CD4-positive, alpha-beta memory T cell (primary cell): ENCODE results near the gene PRTFDC1. TPM values are rescaled to one million over a fixed set of nuclear protein-coding genes. Genes with fewer than 3 reads are reported as not detected.

Source experiments
- CTCF ChIA-PET: fragments of 350-600 bp; sonication (Branson Sonifier 250); formaldehyde crosslinking; loops from one replicate; lab custom pipeline; 2021; ENCODE audit warnings: inconsistent platforms; ENCODE audit not compliant: partially characterized antibody; lab: Charles Lee
- POLR2A ChIA-PET: fragments of 350-600 bp; sonication (Branson Sonifier 250); formaldehyde crosslinking; loops from one replicate; lab custom pipeline; 2021; ENCODE audit not compliant: partially characterized antibody; lab: Charles Lee
- DNase-seq, 5 donors: peaks; one replicate each; pipeline versions ENCODE4 v3.0.0 to v3.0.0-alpha.2; 2020 to 2022; ENCODE audit warnings: mixed read lengths in 1 of 5
- H3K27ac ChIP-seq: one replicate; pipeline ENCODE4 v1.7.0; 2013; ENCODE audit warnings: low read depth, low read length
- H3K27me3 ChIP-seq: 2 replicates; pipeline ENCODE4 v1.7.0; 2013; ENCODE audit warnings: mild to moderate bottlenecking, low read length, moderate library complexity; ENCODE audit not compliant: insufficient read depth
- H3K36me3 ChIP-seq: 2 replicates; pipeline ENCODE4 v1.7.0; 2013; ENCODE audit warnings: mild to moderate bottlenecking, low read length, moderate library complexity; ENCODE audit not compliant: insufficient read depth
- H3K4me1 ChIP-seq: 2 replicates; pipeline ENCODE4 v1.7.0; 2013; ENCODE audit warnings: mild to moderate bottlenecking, low read length, moderate library complexity; ENCODE audit not compliant: insufficient read depth
- H3K4me3 ChIP-seq, 2 donors: one replicate each; pipeline ENCODE4 v1.7.0; 2013; ENCODE audit warnings: low read length in 2 of 2, mild to moderate bottlenecking in 1 of 2
- H3K9me3 ChIP-seq, 2 donors: one replicate each; pipeline ENCODE4 v1.7.0; 2013; ENCODE audit warnings: low read length in 2 of 2, control low read depth in 1 of 2; ENCODE audit not compliant: control insufficient read depth in 1 of 2
- H3K27ac Mint-ChIP-seq, 7 donors: one replicate each; pipeline ENCODE4 v1.8.0; 2020 to 2021; ENCODE audit warnings: mixed read lengths in 7 of 7, mild to moderate bottlenecking in 6 of 7, inconsistent platforms in 3 of 7, moderate library complexity in 3 of 7
- H3K27me3 Mint-ChIP-seq, 2 donors: one replicate each; pipeline ENCODE4 v1.8.0; 2020 to 2021; ENCODE audit warnings: mixed read lengths in 2 of 2
- H3K36me3 Mint-ChIP-seq, 2 donors: one replicate each; pipeline ENCODE4 v1.8.0; 2020 to 2021; ENCODE audit warnings: mixed read lengths in 2 of 2, inconsistent platforms in 1 of 2, mild to moderate bottlenecking in 1 of 2
- H3K4me1 Mint-ChIP-seq, 4 donors: one replicate each; pipeline ENCODE4 v1.8.0; 2020 to 2021; ENCODE audit warnings: mixed read lengths in 4 of 4, mild to moderate bottlenecking in 1 of 4
- H3K4me3 Mint-ChIP-seq, 8 donors: one replicate each; pipeline ENCODE4 v1.8.0; 2020 to 2021; ENCODE audit warnings: mixed read lengths in 8 of 8, mild to moderate bottlenecking in 7 of 8, moderate library complexity in 6 of 8, inconsistent platforms in 3 of 8
- H3K9me3 Mint-ChIP-seq, 8 donors: one replicate each; pipeline ENCODE4 v1.8.0; 2020 to 2021; ENCODE audit warnings: mixed read lengths in 8 of 8, mild to moderate bottlenecking in 5 of 8, inconsistent platforms in 3 of 8, moderate library complexity in 1 of 8
- intact Hi-C: fragments of 100-400 bp; cut with micrococcal nuclease; formaldehyde crosslinking; loops from one replicate; pipeline ENCODE4 v1.15.1; 2023
- polyA plus RNA-seq, 2 donors: library from polyadenylated mRNA; unstranded; fragments of 300-500 nt; fragmentation: Illumina TruSeq; gene quantifications; one replicate each; pipeline ENCODE4 v1.2.3, GENCODE V29; 2021
- total RNA-seq, 2 experiments: library from RNA; stranded (reverse); gene quantifications; one replicate each; pipeline ENCODE4 v1.2.3, GENCODE V29; 2021

Gene PRTFDC1
- total and polyA plus RNA-seq, 4 experiments from 2014 or later = 0.21 to 0.97 (median 0.31) TPM

- peak overlapping the region in 1 of 7 donors; percentile 30 for H3K27ac Mint-ChIP-seq
- intact Hi-C loops = no loop called here
- H3K36me3 ChIP-seq = no peaks in the 10 kb centered on the region
- H3K4me3 ChIP-seq = no peak overlapping the region
- no peak overlapping the region for H3K27ac ChIP-seq
- ChIA-PET POLR2A (interaction anchor here (1.1 kb wide), 1 partner anchor 94 kb away, joined by 3 read pairs; the partner anchor contains the start of gene ARHGAP21), CTCF (interaction anchor here (1.3 kb wide), 1 partner anchor 200 kb away, joined by 3 read pairs; no protein-coding TSS in a partner anchor)
- peaks cover 0 to 8% (median 2%) of the 10 kb centered on the region in 4 donors for H3K4me1 Mint-ChIP-seq
- H3K27me3 Mint-ChIP-seq = peaks cover 0 to 3% of the 10 kb centered on the region in 2 donors
- no peak for DNase-seq
- no peaks in the 10 kb centered on the region for H3K4me1 ChIP-seq
- H3K9me3 ChIP-seq = no peaks in the 10 kb centered on the region
- no peaks in the 10 kb centered on the region for H3K27me3 ChIP-seq
- no peaks in the 10 kb centered on the region for H3K36me3 Mint-ChIP-seq
- peaks cover 0 to 2% (median 0%) of the 10 kb centered on the region in 8 donors for H3K9me3 Mint-ChIP-seq
- no peak overlapping the region for H3K4me3 Mint-ChIP-seq
Measured at GRCh38 chr10:24816868-24817396, 135.5 kb downstream of the PRTFDC1 start.

GRCh38 chr10:24814568-24815313, 137.7 kb downstream of the PRTFDC1 start:
- no peaks in the 10 kb centered on the region for H3K36me3 Mint-ChIP-seq
- POLR2A ChIA-PET = no interaction called here
- peaks cover 0 to 8% (median 2%) of the 10 kb centered on the region in 4 donors for H3K4me1 Mint-ChIP-seq

GRCh38 chr10:24813856-24814255, 138.6 kb downstream of the PRTFDC1 start:
- H3K27ac ChIP-seq = no peak overlapping the region
- H3K4me3 Mint-ChIP-seq = no peak overlapping the region
- POLR2A ChIA-PET = no interaction called here
- H3K27me3 Mint-ChIP-seq = peaks cover 0 to 3% of the 10 kb centered on the region in 2 donors
- H3K4me1 ChIP-seq = no peaks in the 10 kb centered on the region
- peak overlapping the region in 1 of 7 donors; percentile 0 for H3K27ac Mint-ChIP-seq
- no peak for DNase-seq
- intact Hi-C loops = no loop called here
- CTCF ChIA-PET = no interaction called here
- H3K9me3 ChIP-seq = no peaks in the 10 kb centered on the region
- H3K36me3 Mint-ChIP-seq = no peaks in the 10 kb centered on the region
- no peaks in the 10 kb centered on the region for H3K27me3 ChIP-seq
- H3K36me3 ChIP-seq = no peaks in the 10 kb centered on the region
- peaks cover 0 to 8% (median 2%) of the 10 kb centered on the region in 4 donors for H3K4me1 Mint-ChIP-seq
- peaks cover 0 to 2% (median 0%) of the 10 kb centered on the region in 8 donors for H3K9me3 Mint-ChIP-seq
- no peak overlapping the region for H3K4me3 ChIP-seq

More at GRCh38 chr10:24814568-24815313, 137.7 kb downstream of the PRTFDC1 start:
- H3K9me3 ChIP-seq = no peaks in the 10 kb centered on the region
- H3K36me3 ChIP-seq = no peaks in the 10 kb centered on the region
- Mint-ChIP-seq H3K27ac (no peak overlapping the region), H3K9me3 (peaks cover 0 to 2% (median 0%) of the 10 kb centered on the region in 8 donors), H3K27me3 (peaks cover 0 to 3% of the 10 kb centered on the region in 2 donors), H3K4me3 (no peak overlapping the region)
- no peak for DNase-seq
- no peak overlapping the region for H3K27ac ChIP-seq
- intact Hi-C loops = no loop called here
- H3K4me3 ChIP-seq = no peak overlapping the region
- no peaks in the 10 kb centered on the region for H3K4me1 ChIP-seq
- CTCF ChIA-PET = no interaction called here
- no peaks in the 10 kb centered on the region for H3K27me3 ChIP-seq

GRCh38 chr10:24806262-24806661, 146.1 kb downstream of the PRTFDC1 start:
- H3K4me3 Mint-ChIP-seq = no peak overlapping the region
- CTCF ChIA-PET = interaction anchor here (1.1 kb wide), 1 partner anchor 140 kb away, joined by 3 read pairs; no protein-coding TSS in a partner anchor
- no peaks in the 10 kb centered on the region for H3K9me3 Mint-ChIP-seq
- no peaks in the 10 kb centered on the region for H3K4me1 Mint-ChIP-seq
- H3K36me3 Mint-ChIP-seq = no peaks in the 10 kb centered on the region
- intact Hi-C loops = no loop called here
- no peaks in the 10 kb centered on the region for H3K27me3 Mint-ChIP-seq
- Histone ChIP-seq H3K27ac (no peak overlapping the region), H3K36me3 (no peaks in the 10 kb centered on the region), H3K27me3 (no peaks in the 10 kb centered on the region), H3K9me3 (no peaks in the 10 kb centered on the region), H3K4me1 (no peaks in the 10 kb centered on the region), H3K4me3 (no peak overlapping the region)
- no peak overlapping the region for H3K27ac Mint-ChIP-seq
- POLR2A ChIA-PET = no interaction called here
- DNase-seq = no peak

- Histone ChIP-seq H3K4me3 (no peak overlapping the region), H3K9me3 (no peaks in the 10 kb centered on the region), H3K27ac (no peak overlapping the region), H3K27me3 (no peaks in the 10 kb centered on the region), H3K4me1 (no peaks in the 10 kb centered on the region), H3K36me3 (no peaks in the 10 kb centered on the region)
- Mint-ChIP-seq H3K27me3 (no peaks in the 10 kb centered on the region), H3K36me3 (no peaks in the 10 kb centered on the region), H3K4me1 (no peaks in the 10 kb centered on the region), H3K4me3 (no peak overlapping the region), H3K9me3 (no peaks in the 10 kb centered on the region), H3K27ac (no peak overlapping the region)
- ChIA-PET POLR2A (no interaction called here), CTCF (no interaction called here)
- intact Hi-C loops = no loop called here
- DNase-seq = no peak
Measured at GRCh38 chr10:24804956-24805355, 147.4 kb downstream of the PRTFDC1 start.

GRCh38 chr10:24804392-24804791, 148.0 kb downstream of the PRTFDC1 start:
- Histone ChIP-seq H3K9me3 (no peaks in the 10 kb centered on the region), H3K4me3 (no peak overlapping the region), H3K4me1 (no peaks in the 10 kb centered on the region), H3K36me3 (no peaks in the 10 kb centered on the region), H3K27ac (no peak overlapping the region), H3K27me3 (no peaks in the 10 kb centered on the region)
- Mint-ChIP-seq H3K4me1 (no peaks in the 10 kb centered on the region), H3K27me3 (no peaks in the 10 kb centered on the region), H3K27ac (no peak overlapping the region), H3K4me3 (no peak overlapping the region), H3K36me3 (no peaks in the 10 kb centered on the region), H3K9me3 (no peaks in the 10 kb centered on the region)
- intact Hi-C loops = no loop called here
- no peak for DNase-seq
- CTCF ChIA-PET = no interaction called here
- POLR2A ChIA-PET = no interaction called here

- no peak for DNase-seq
- no peak overlapping the region for H3K27ac ChIP-seq
- intact Hi-C loops = no loop called here
- Mint-ChIP-seq H3K27ac (no peak overlapping the region), H3K36me3 (no peaks in the 10 kb centered on the region), H3K4me3 (no peak overlapping the region), H3K9me3 (no peaks in the 10 kb centered on the region), H3K27me3 (no peaks in the 10 kb centered on the region), H3K4me1 (no peaks in the 10 kb centered on the region)
- no peak overlapping the region for H3K4me3 ChIP-seq
- ChIA-PET POLR2A (no interaction called here), CTCF (no interaction called here)
- H3K27me3 ChIP-seq = no peaks in the 10 kb centered on the region
- no peaks in the 10 kb centered on the region for H3K4me1 ChIP-seq
- H3K36me3 ChIP-seq = no peaks in the 10 kb centered on the region
- H3K9me3 ChIP-seq = no peaks in the 10 kb centered on the region
Measured at GRCh38 chr10:24802378-24802777, 150.0 kb downstream of the PRTFDC1 start.
